Measurements from ENCODE around the gene ATP8B3. TPM values are rescaled to one million over a fixed set of nuclear protein-coding genes. Genes with fewer than 3 reads are reported as not detected.

The ATP8B3 gene
- total and polyA plus RNA-seq, 4 donors = 0.38 to 4.7 (median 1.2) TPM

GRCh38 chr19:1742989-1743696, 68.9 kb downstream of the ATP8B3 start:
- no peak for DNase-seq
- WGBS, 2 donors = 80 to 81% methylated on average over 34 of the region's 34 CpGs
- Histone ChIP-seq H3K27me3 (ENCODE audit: control insufficient read depth in 1 of 2, insufficient read depth in 2 of 2, low read length in 1 of 2) (no peaks in the 10 kb centered on the region), H3K4me1 (ENCODE audit: control insufficient read depth in 1 of 2, insufficient read depth in 2 of 2, low read length in 2 of 2) (no peaks in the 10 kb centered on the region), H3K36me3 (ENCODE audit: control insufficient read depth in 1 of 2, insufficient read depth in 2 of 2, low read length in 1 of 2) (no peaks in the 10 kb centered on the region), H3K4me3 (ENCODE audit: low read length in 2 of 2) (no peak overlapping the region), H3K27ac (ENCODE audit: low read depth in 1 of 2, low read length in 2 of 2) (no peak overlapping the region), H3K9me3 (ENCODE audit: control insufficient read depth, low read length) (peaks cover 6% of the 10 kb centered on the region)
- intact Hi-C loops (cut with DNase I) = no loop called here
- no peak for ATAC-seq (ENCODE audit: low FRiP score)

GRCh38 chr19:1739960-1740629, 72.0 kb downstream of the ATP8B3 start:
- Histone ChIP-seq H3K4me3 (ENCODE audit: low read length in 2 of 2) (no peak overlapping the region), H3K27ac (ENCODE audit: low read depth in 1 of 2, low read length in 2 of 2) (no peak overlapping the region), H3K27me3 (ENCODE audit: control insufficient read depth in 1 of 2, insufficient read depth in 2 of 2, low read length in 1 of 2) (no peaks in the 10 kb centered on the region), H3K4me1 (ENCODE audit: control insufficient read depth in 1 of 2, insufficient read depth in 2 of 2, low read length in 2 of 2) (no peaks in the 10 kb centered on the region), H3K36me3 (ENCODE audit: control insufficient read depth in 1 of 2, insufficient read depth in 2 of 2, low read length in 1 of 2) (no peaks in the 10 kb centered on the region), H3K9me3 (ENCODE audit: control insufficient read depth, low read length) (peaks cover 6% of the 10 kb centered on the region)
- intact Hi-C loops (cut with DNase I) = no loop called here
- ATAC-seq (ENCODE audit: low FRiP score) (no peak), DNase-seq (no peak)
- WGBS, 2 donors = 93 to 94% methylated on average over 11 of the region's 11 CpGs

- DNase-seq = no peak
- no peaks in the 10 kb centered on the region for H3K4me1 ChIP-seq (ENCODE audit: control insufficient read depth in 1 of 2, insufficient read depth in 2 of 2, low read length in 2 of 2)
- H3K36me3 ChIP-seq (ENCODE audit: control insufficient read depth in 1 of 2, insufficient read depth in 2 of 2, low read length in 1 of 2) = no peaks in the 10 kb centered on the region
- ATAC-seq (ENCODE audit: low FRiP score) = no peak
- no peak overlapping the region for H3K27ac ChIP-seq (ENCODE audit: low read depth in 1 of 2, low read length in 2 of 2)
- 25 to 30% methylated on average over 22 of the region's 22 CpGs for WGBS, 2 donors
- intact Hi-C loops (cut with DNase I) = no loop called here
- H3K9me3 ChIP-seq (ENCODE audit: control insufficient read depth, low read length) = peaks cover 6% of the 10 kb centered on the region
- H3K4me3 ChIP-seq (ENCODE audit: low read length in 2 of 2) = no peak overlapping the region
- no peaks in the 10 kb centered on the region for H3K27me3 ChIP-seq (ENCODE audit: control insufficient read depth in 1 of 2, insufficient read depth in 2 of 2, low read length in 1 of 2)
Observed at GRCh38 chr19:1736927-1737326, 75.1 kb downstream of the ATP8B3 start.

- no peak for ATAC-seq (ENCODE audit: low FRiP score)
- no peak overlapping the region for H3K27ac ChIP-seq (ENCODE audit: low read depth in 1 of 2, low read length in 2 of 2)
- peaks cover 6% of the 10 kb centered on the region for H3K9me3 ChIP-seq (ENCODE audit: control insufficient read depth, low read length)
- intact Hi-C loops (cut with DNase I) = no loop called here
- no peak for DNase-seq
- no peaks in the 10 kb centered on the region for H3K36me3 ChIP-seq (ENCODE audit: control insufficient read depth in 1 of 2, insufficient read depth in 2 of 2, low read length in 1 of 2)
- no peaks in the 10 kb centered on the region for H3K4me1 ChIP-seq (ENCODE audit: control insufficient read depth in 1 of 2, insufficient read depth in 2 of 2, low read length in 2 of 2)
- WGBS, 2 donors = 58 to 64% methylated on average over 3 of the region's 3 CpGs
- H3K4me3 ChIP-seq (ENCODE audit: low read length in 2 of 2) = no peak overlapping the region
- no peaks in the 10 kb centered on the region for H3K27me3 ChIP-seq (ENCODE audit: control insufficient read depth in 1 of 2, insufficient read depth in 2 of 2, low read length in 1 of 2)
Observed at GRCh38 chr19:1736280-1736679, 75.8 kb downstream of the ATP8B3 start.

GRCh38 chr19:1734321-1734966, 77.6 kb downstream of the ATP8B3 start:
- Histone ChIP-seq H3K4me3 (ENCODE audit: low read length in 2 of 2) (no peak overlapping the region), H3K4me1 (ENCODE audit: control insufficient read depth in 1 of 2, insufficient read depth in 2 of 2, low read length in 2 of 2) (no peaks in the 10 kb centered on the region), H3K27me3 (ENCODE audit: control insufficient read depth in 1 of 2, insufficient read depth in 2 of 2, low read length in 1 of 2) (no peaks in the 10 kb centered on the region), H3K36me3 (ENCODE audit: control insufficient read depth in 1 of 2, insufficient read depth in 2 of 2, low read length in 1 of 2) (no peaks in the 10 kb centered on the region), H3K9me3 (ENCODE audit: control insufficient read depth, low read length) (no peaks in the 10 kb centered on the region), H3K27ac (ENCODE audit: low read depth in 1 of 2, low read length in 2 of 2) (no peak overlapping the region)
- intact Hi-C loops (cut with DNase I) = no loop called here
- DNase-seq = no peak
- no peak for ATAC-seq (ENCODE audit: low FRiP score)
- 17 to 20% methylated on average over 27 to 28 of the region's 28 CpGs for WGBS, 2 donors

Small RNA genes lying within 50 kb of the gene (microRNA-seq; reads per million reads assigned to microRNA genes)
- gene MIR1909 = 0 to 2.0 reads per million in 2 donors

Other genes starting within 250 kb of the ATP8B3 start
- gene MEX3D, start 244.0 kb downstream of the ATP8B3 start, total RNA-seq = 10 to 100 TPM; 16.1 to 20.5 TPM
- 1 to 10 TPM; 3.6 to 6.3 TPM for gene MEX3D, start 244.0 kb downstream of the ATP8B3 start, polyA plus RNA-seq
- gene MBD3, start 219.4 kb downstream of the ATP8B3 start, total RNA-seq = 10 to 100 TPM; 60.9 to 63.2 TPM
- 100 to 1,000 TPM in 1 of 2 donors, 10 to 100 TPM in 1; 37.6 to 106 TPM for gene MBD3, start 219.4 kb downstream of the ATP8B3 start, polyA plus RNA-seq
- gene UQCR11, start 206.8 kb downstream of the ATP8B3 start, total RNA-seq = 100 to 1,000 TPM; 153 to 155 TPM
- 100 to 1,000 TPM; 127 to 251 TPM for gene UQCR11, start 206.8 kb downstream of the ATP8B3 start, polyA plus RNA-seq
- gene TCF3, start 159.7 kb downstream of the ATP8B3 start, total RNA-seq = 10 to 100 TPM; 32.0 to 50.4 TPM
- 10 to 100 TPM; 23.7 to 36.2 TPM for gene TCF3, start 159.7 kb downstream of the ATP8B3 start, polyA plus RNA-seq
- not detected for gene ONECUT3, start 58.8 kb downstream of the ATP8B3 start, total RNA-seq
- gene ONECUT3, start 58.8 kb downstream of the ATP8B3 start, polyA plus RNA-seq = under 1 TPM in 1 of 2 donors, not detected in 1; 0.03 TPM
- gene REXO1, start 36.2 kb upstream of the ATP8B3 start, total RNA-seq = 10 to 100 TPM; 27.7 to 29.9 TPM
- gene REXO1, start 36.2 kb upstream of the ATP8B3 start, polyA plus RNA-seq = 10 to 100 TPM in 1 of 2 donors, 1 to 10 TPM in 1; 4.8 to 25.6 TPM
- 10 to 100 TPM; 17.3 to 18.3 TPM for gene KLF16, start 51.3 kb upstream of the ATP8B3 start, total RNA-seq
- gene KLF16, start 51.3 kb upstream of the ATP8B3 start, polyA plus RNA-seq = 1 to 10 TPM; 5.1 to 6.6 TPM
- 10 to 100 TPM; 54.8 to 64.6 TPM for gene ABHD17A, start 73.2 kb upstream of the ATP8B3 start, total RNA-seq
- 100 to 1,000 TPM in 1 of 2 donors, 10 to 100 TPM in 1; 48.8 to 116 TPM for gene ABHD17A, start 73.2 kb upstream of the ATP8B3 start, polyA plus RNA-seq
- gene ADAT3, start 93.1 kb upstream of the ATP8B3 start, total RNA-seq = 1 to 10 TPM; 3.3 to 5.5 TPM
- gene ADAT3, start 93.1 kb upstream of the ATP8B3 start, polyA plus RNA-seq = 1 to 10 TPM; 1.5 to 5.6 TPM
- 10 to 100 TPM; 38.8 to 49.6 TPM for gene SCAMP4, start 93.1 kb upstream of the ATP8B3 start, total RNA-seq
- 10 to 100 TPM; 10.1 to 19.1 TPM for gene SCAMP4, start 93.1 kb upstream of the ATP8B3 start, polyA plus RNA-seq
- gene CSNK1G2, start 128.9 kb upstream of the ATP8B3 start, total RNA-seq = 10 to 100 TPM; 41.0 to 51.7 TPM
- gene CSNK1G2, start 128.9 kb upstream of the ATP8B3 start, polyA plus RNA-seq = 10 to 100 TPM; 51.1 to 59.8 TPM
- 10 to 100 TPM; 46.2 to 62.7 TPM for gene BTBD2, start 203.4 kb upstream of the ATP8B3 start, total RNA-seq
- 10 to 100 TPM; 27.5 to 56.7 TPM for gene BTBD2, start 203.4 kb upstream of the ATP8B3 start, polyA plus RNA-seq
- gene MKNK2, start 239.0 kb upstream of the ATP8B3 start, total RNA-seq = 100 to 1,000 TPM in 1 of 2 donors, 10 to 100 TPM in 1; 93.0 to 103 TPM
- 10 to 100 TPM; 49.3 to 68.1 TPM for gene MKNK2, start 239.0 kb upstream of the ATP8B3 start, polyA plus RNA-seq